ENCODE results near the gene ENDOV. TPM values are rescaled to one million over a fixed set of nuclear protein-coding genes. Genes with fewer than 3 reads are reported as not detected.

ENDOV gene
- total RNA-seq, 4 donors from 2014 or later, result 9.1 to 14.7 (median 13.0) TPM

DNA sequence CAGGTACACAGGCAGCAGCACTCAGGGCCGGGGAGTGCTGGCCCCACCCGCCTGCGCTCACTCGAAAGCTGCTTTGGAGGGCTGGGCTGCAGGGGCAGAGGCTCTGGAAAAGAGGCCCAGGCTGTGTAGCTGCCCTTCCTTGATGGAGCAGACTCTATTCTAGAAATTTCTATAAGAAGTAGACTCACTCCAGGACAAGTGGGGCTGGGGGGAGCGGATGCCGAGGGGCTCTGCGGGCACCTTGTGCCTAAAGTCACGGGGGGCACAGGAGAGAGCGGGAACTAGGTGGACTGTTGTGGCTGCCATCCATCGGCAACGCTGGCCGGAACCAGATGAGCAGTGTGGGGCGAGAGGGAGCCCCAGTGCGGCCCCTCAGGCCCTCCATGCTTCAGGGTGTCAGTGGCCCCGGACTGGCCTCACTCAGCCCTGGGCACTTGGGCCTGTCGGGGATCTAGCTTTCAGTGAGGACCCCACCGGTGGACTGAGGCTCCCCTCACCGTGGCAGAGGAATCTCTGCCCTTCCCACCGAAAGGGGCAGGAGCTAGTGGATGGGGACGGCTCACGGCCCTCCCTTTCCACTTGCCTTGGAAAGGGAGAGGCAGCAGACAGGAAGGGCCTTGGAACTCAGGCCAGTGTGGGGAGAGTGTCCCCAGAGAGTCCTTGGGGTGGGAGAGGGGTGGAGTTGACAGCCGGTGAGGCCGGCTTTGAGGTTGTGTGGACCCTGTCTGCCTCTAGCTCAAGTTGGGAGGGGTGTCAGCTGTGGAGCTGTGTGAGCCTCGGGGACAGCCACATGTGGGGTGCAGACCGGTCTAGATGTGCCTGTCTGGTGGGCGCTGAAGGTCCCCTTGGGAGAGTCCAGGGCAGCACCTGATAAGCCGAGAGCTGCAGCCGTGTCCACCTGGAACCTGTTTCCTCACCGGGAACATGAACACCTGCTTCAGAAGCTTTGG lies 16.6 kb downstream of the ENDOV start:
- TF ChIP-seq POLR2A (IDR thresholded peaks at IDR 0.05; ENCODE audit: low read depth) (no peak), POLR2AphosphoS5 (IDR thresholded peaks at IDR 0.05) (no peak), EP300 (IDR thresholded peaks at IDR 0.05) (no peak)
- TF ChIP-seq, protein P1, sequence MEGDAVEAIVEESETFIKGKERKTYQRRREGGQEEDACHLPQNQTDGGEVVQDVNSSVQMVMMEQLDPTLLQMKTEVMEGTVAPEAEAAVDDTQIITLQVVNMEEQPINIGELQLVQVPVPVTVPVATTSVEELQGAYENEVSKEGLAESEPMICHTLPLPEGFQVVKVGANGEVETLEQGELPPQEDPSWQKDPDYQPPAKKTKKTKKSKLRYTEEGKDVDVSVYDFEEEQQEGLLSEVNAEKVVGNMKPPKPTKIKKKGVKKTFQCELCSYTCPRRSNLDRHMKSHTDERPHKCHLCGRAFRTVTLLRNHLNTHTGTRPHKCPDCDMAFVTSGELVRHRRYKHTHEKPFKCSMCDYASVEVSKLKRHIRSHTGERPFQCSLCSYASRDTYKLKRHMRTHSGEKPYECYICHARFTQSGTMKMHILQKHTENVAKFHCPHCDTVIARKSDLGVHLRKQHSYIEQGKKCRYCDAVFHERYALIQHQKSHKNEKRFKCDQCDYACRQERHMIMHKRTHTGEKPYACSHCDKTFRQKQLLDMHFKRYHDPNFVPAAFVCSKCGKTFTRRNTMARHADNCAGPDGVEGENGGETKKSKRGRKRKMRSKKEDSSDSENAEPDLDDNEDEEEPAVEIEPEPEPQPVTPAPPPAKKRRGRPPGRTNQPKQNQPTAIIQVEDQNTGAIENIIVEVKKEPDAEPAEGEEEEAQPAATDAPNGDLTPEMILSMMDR (IDR thresholded peaks at IDR 0.05), result no peak
- intact Hi-C loops (cut with DNase I), result no loop called here
- Histone ChIP-seq H3K36me3 (peaks cover 3 to 43% (median 23%) of the 10 kb centered on the region in 4 donors), H3K27me3 (no peaks in the 10 kb centered on the region), H3K4me1 (peaks cover 0 to 11% (median 8%) of the 10 kb centered on the region in 4 donors), H3K27ac (replicated peaks in 1 of 4) (no peak overlapping the region), H3K9me3 (no peaks in the 10 kb centered on the region), H3K4me3 (no peak overlapping the region)
- DNase-seq (ENCODE audit: extremely low spot score), result no peak
- WGBS, result 91% methylated on average over 15 of the region's 29 CpGs

DNA sequence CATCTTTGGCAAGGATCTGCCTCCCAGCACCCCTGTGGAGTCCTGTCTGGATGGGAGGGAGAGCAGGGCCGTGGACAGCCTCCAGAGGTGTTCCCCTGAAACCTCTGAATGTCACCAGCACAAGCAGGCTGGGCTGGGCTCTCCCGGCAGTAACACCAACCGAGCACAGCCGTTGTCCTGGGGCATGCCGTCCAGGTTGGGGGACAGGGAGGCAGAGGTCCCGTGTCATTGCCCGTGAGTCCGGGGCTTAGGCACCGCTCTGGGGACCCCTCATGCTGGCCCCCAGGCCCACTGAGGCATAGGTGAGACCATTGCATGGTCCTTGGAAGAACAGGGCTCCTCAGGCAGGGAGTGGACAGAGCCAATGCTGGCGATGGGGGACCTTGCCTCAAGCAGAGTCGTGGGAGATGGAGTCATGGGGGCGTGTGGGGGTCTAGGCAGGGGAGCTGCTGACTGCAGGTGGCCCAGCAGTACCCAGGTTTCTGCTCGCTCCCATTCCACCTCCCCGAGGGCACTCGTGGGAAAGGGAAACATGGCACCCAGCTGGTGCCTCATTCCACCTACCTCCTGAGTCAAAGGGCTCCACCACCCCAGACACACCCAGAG lies 17.5 kb downstream of the ENDOV start:
- Histone ChIP-seq H3K9me3 (no peaks in the 10 kb centered on the region), H3K36me3 (peaks cover 6 to 48% (median 23%) of the 10 kb centered on the region in 4 donors), H3K27me3 (no peaks in the 10 kb centered on the region), H3K4me3 (no peak overlapping the region), H3K27ac (replicated peaks in 1 of 4) (no peak overlapping the region), H3K4me1 (peaks cover 0 to 1% (median 0%) of the 10 kb centered on the region in 4 donors)
- TF ChIP-seq EP300 (IDR thresholded peaks at IDR 0.05) (no peak), POLR2A (IDR thresholded peaks at IDR 0.05; ENCODE audit: low read depth) (no peak)
- 93% methylated on average over 5 of the region's 15 CpGs for WGBS
- DNase-seq (ENCODE audit: extremely low spot score), result no peak
- intact Hi-C loops (cut with DNase I), result no loop called here

DNA sequence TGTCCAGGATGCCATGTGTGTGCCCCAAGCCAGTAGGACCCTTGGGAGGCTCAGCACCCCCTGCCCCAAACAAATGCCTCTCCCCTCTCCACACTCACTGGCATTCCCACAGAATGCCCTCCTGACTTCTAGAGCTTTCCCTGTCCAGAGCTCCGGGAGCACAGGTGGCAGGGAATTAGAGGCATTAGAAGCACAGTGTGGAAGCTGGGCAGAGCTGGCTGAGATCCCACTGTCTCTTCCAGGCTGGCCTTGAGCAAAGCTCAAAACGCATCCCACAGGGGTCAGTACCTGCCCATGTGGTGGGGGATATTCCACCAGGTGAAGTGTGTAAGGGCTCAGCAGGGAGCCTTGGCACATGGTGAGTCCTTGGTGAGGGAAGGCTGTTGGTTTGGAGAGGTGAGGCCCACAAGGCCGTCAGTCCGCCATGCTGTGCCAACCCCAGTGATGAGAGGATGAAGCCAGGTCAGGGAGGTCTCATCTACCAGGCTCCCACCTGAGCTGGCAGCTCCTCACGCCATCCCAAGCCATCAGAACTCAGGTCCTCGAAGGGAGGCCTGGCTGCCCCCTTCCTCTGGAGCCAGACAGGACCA lies 18.1 kb downstream of the ENDOV start:
- Histone ChIP-seq H3K4me1 (no peaks in the 10 kb centered on the region), H3K9me3 (no peaks in the 10 kb centered on the region), H3K27ac (replicated peaks in 1 of 4) (no peak overlapping the region), H3K27me3 (no peaks in the 10 kb centered on the region), H3K4me3 (no peak overlapping the region), H3K36me3 (peaks cover 7 to 43% (median 21%) of the 10 kb centered on the region in 4 donors)
- TF ChIP-seq POLR2A (IDR thresholded peaks at IDR 0.05; ENCODE audit: low read depth) (no peak), EP300 (IDR thresholded peaks at IDR 0.05) (no peak), POLR2AphosphoS5 (IDR thresholded peaks at IDR 0.05) (no peak)
- TF ChIP-seq, protein P1 (IDR thresholded peaks at IDR 0.05), result no peak
- intact Hi-C loops (cut with DNase I), result no loop called here
- no peak for DNase-seq (ENCODE audit: extremely low spot score)
- WGBS, result 94% methylated on average over 5 of the region's 6 CpGs

DNA sequence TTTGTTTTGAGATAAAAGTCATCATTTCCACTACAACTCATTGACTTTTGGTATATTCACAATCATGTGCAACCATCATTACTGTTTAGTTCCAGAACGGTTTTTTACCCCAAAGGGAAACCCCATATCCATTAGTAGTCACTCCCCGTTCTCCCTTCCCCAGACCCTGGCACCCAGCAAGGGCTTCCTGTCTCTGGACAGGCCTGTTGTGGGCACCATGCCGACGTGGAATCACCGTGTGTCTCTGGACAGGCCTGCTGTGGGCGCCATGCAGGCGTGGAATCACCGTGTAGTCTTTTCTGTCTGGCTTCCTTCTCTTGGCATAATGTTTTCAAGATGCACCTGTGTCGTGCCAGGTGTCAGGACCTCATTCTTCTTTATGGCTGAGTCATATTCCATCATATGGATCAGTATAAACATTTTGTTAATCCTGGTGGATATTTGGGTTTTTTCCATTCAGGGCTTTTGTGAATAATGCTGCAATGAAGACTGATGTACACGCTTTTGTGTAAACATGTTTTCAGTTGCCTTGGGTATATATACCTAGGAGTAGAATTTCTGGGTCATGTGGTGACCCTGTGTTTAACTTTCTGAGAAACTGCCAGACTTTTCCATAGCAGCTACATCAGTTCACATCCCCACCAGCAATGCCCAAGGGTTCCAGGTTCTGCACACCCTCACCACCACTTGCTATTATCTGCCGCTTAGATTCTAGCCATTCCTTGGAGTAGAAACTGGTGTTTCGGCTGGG lies 19.1 kb downstream of the ENDOV start:
- H3K9me3 ChIP-seq, result no peaks in the 10 kb centered on the region
- no peaks in the 10 kb centered on the region for H3K4me1 ChIP-seq
- TF ChIP-seq, protein P1 (IDR thresholded peaks at IDR 0.05), result no peak
- TF ChIP-seq EP300 (IDR thresholded peaks at IDR 0.05), result no peak
- TF ChIP-seq POLR2A (IDR thresholded peaks at IDR 0.05; ENCODE audit: low read depth), result no peak
- TF ChIP-seq POLR2AphosphoS5 (IDR thresholded peaks at IDR 0.05), result no peak
- H3K36me3 ChIP-seq, result peaks cover 7 to 36% (median 14%) of the 10 kb centered on the region in 4 donors
- no peak overlapping the region for H3K4me3 ChIP-seq
- no peak overlapping the region for H3K27ac ChIP-seq (replicated peaks in 1 of 4)
- WGBS, result 86% methylated on average over 12 of the region's 12 CpGs
- no peak for DNase-seq (ENCODE audit: extremely low spot score)
- intact Hi-C loops (cut with DNase I), result no loop called here
- H3K27me3 ChIP-seq, result no peaks in the 10 kb centered on the region
